ENCODE data around the gene TXNDC2. TPM values are rescaled to one million over a fixed set of nuclear protein-coding genes. Genes with fewer than 3 reads are reported as not detected.
"Not testable (repeated sequence)": the region's sequence is repeated elsewhere in the genome, so short reads cannot be mapped to it uniquely, and the experiment has no call there.

TXNDC2 gene
- total RNA-seq, 1 donor from 2014 or later = not detected

DNA sequence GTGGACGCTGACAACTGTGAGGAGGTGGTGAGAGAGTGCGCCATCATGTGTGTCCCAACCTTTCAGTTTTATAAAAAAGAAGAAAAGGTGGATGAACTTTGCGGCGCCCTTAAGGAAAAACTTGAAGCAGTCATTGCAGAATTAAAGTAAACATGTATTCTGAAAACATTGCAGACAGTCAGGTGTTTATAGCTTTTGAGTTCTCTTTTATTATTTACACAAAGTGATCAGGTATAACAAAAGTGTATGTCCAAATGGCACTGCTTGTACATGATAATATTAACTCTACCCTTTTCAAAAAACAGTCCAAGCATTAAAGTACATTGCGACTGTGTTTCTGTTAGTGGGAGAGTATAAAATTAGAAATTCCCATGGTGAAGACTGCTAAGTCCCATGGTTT is 2.2 kb downstream of the TXNDC2 start:
- TF ChIP-seq, protein P1, sequence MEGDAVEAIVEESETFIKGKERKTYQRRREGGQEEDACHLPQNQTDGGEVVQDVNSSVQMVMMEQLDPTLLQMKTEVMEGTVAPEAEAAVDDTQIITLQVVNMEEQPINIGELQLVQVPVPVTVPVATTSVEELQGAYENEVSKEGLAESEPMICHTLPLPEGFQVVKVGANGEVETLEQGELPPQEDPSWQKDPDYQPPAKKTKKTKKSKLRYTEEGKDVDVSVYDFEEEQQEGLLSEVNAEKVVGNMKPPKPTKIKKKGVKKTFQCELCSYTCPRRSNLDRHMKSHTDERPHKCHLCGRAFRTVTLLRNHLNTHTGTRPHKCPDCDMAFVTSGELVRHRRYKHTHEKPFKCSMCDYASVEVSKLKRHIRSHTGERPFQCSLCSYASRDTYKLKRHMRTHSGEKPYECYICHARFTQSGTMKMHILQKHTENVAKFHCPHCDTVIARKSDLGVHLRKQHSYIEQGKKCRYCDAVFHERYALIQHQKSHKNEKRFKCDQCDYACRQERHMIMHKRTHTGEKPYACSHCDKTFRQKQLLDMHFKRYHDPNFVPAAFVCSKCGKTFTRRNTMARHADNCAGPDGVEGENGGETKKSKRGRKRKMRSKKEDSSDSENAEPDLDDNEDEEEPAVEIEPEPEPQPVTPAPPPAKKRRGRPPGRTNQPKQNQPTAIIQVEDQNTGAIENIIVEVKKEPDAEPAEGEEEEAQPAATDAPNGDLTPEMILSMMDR (IDR thresholded peaks at IDR 0.05; ENCODE audit: partially characterized antibody, unreplicated experiment) = no peak
- H3K27ac Mint-ChIP-seq (ENCODE audit: unreplicated experiment) = no peak overlapping the region
- H3K4me1 Mint-ChIP-seq (ENCODE audit: low read depth, unreplicated experiment) = no peaks in the 10 kb centered on the region
- DNase-seq = no peak
- no peaks in the 10 kb centered on the region for H3K27me3 Mint-ChIP-seq (ENCODE audit: unreplicated experiment)
- no peak overlapping the region for H3K4me3 Mint-ChIP-seq (ENCODE audit: unreplicated experiment)
- H3K9me3 Mint-ChIP-seq (ENCODE audit: unreplicated experiment) = peaks cover 2% of the 10 kb centered on the region
- H3K36me3 Mint-ChIP-seq (ENCODE audit: unreplicated experiment) = no peaks in the 10 kb centered on the region

DNA sequence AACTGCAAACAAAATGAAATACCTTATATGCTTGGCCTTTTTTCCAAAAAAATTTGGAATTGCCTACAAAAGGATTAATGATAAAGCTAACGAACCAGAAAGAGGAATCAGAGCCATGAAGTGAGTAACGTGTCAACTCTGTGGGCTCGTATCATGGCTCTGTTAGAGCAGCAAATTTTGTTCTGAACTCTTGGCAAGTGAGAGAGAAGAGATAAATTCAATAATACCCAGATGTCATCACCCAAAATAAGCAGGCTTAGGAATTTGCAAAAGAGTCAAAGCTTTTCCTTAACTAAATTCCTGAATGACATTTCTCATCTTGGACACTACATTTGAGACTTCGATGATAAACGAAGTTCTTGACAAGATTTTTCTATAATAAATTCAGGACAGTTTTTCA is 4.4 kb downstream of the TXNDC2 start:
- no peak overlapping the region for H3K27ac Mint-ChIP-seq (ENCODE audit: unreplicated experiment)
- peaks cover 2% of the 10 kb centered on the region for H3K27me3 Mint-ChIP-seq (ENCODE audit: unreplicated experiment)
- no peaks in the 10 kb centered on the region for H3K4me1 Mint-ChIP-seq (ENCODE audit: low read depth, unreplicated experiment)
- peaks cover 2% of the 10 kb centered on the region for H3K9me3 Mint-ChIP-seq (ENCODE audit: unreplicated experiment)
- TF ChIP-seq, protein P1 (IDR thresholded peaks at IDR 0.05; ENCODE audit: partially characterized antibody, unreplicated experiment) = no peak
- DNase-seq = no peak
- H3K4me3 Mint-ChIP-seq (ENCODE audit: unreplicated experiment) = no peak overlapping the region
- H3K36me3 Mint-ChIP-seq (ENCODE audit: unreplicated experiment) = no peaks in the 10 kb centered on the region

DNA sequence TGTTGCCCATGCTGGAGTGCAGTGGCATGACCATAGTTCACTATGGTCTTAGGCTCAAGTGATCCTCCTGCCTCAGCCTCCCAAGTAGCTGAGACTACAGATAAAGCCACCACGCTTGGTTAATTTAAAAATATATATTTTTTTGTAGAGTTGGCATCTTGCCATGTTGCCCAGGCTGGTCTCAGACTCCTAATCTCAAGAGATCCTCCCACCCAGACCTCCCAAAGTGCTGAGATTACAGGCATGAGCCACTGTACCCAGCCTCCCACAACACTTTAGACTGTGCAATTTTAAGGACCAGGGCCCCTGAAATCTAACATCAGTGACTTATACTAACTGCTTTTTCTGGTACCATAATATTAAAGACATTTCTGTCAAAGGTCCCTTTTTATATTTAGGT is 5.2 kb downstream of the TXNDC2 start:
- peaks cover 1% of the 10 kb centered on the region for H3K9me3 Mint-ChIP-seq (ENCODE audit: unreplicated experiment)
- H3K27ac Mint-ChIP-seq (ENCODE audit: unreplicated experiment) = no peak overlapping the region
- H3K27me3 Mint-ChIP-seq (ENCODE audit: unreplicated experiment) = peaks cover 2% of the 10 kb centered on the region
- H3K4me1 Mint-ChIP-seq (ENCODE audit: low read depth, unreplicated experiment) = no peaks in the 10 kb centered on the region
- no peak for DNase-seq
- H3K4me3 Mint-ChIP-seq (ENCODE audit: unreplicated experiment) = no peak overlapping the region
- no peaks in the 10 kb centered on the region for H3K36me3 Mint-ChIP-seq (ENCODE audit: unreplicated experiment)
- TF ChIP-seq, protein P1 (IDR thresholded peaks at IDR 0.05; ENCODE audit: partially characterized antibody, unreplicated experiment) = no peak

DNA sequence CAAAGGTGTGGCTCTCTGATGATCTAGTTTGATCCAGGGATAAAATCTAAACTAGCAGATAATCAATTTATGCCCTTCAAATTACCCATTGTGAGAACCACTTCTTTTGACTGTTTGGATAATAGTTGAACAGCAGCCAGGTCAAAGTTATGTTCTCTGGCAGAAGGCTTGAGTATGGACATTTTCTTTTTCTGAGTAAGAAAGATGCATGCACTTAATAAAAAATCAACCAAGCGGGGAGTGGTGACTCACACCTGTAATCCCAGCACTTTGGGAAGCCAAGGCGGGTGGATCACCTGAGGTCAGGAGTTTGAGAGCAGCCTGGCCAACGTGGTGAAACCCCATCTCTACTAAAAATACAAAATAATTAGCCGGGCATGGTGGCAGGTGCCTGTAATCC is 5.7 kb downstream of the TXNDC2 start:
- not testable (repeated sequence) for H3K27ac Mint-ChIP-seq (ENCODE audit: unreplicated experiment); H3K4me3 Mint-ChIP-seq (ENCODE audit: unreplicated experiment); DNase-seq; H3K36me3 Mint-ChIP-seq (ENCODE audit: unreplicated experiment); H3K9me3 Mint-ChIP-seq (ENCODE audit: unreplicated experiment); H3K27me3 Mint-ChIP-seq (ENCODE audit: unreplicated experiment); H3K4me1 Mint-ChIP-seq (ENCODE audit: low read depth, unreplicated experiment)

DNA sequence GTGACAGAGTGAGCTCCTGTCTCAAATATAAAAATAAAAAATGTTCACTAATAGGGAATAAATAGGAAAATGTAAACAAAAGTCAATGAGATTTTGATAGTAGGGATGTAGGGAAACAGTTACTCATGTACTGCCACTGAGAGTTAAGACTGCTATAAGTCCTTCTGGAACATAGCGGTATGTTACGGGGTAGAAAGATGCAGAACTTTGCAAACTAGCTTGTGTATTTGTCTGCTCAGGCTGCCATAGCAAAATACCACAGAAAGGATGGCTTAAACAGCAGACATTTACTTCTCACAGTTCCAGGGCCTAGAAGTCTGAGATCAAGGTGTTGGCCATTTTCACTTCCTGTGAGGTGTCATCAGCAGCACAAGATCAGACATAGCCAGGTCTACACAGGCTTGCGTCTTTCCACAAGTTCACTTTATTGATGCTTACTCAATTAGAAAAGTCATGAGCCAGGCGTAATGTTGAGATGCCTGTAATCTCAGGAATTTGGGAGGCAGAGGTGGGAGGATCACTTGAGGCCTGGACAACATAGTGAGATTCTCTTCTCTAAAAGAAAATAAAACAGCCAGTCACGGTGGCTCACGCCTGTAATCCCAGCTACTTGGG is 8.8 kb downstream of the TXNDC2 start:
- TF ChIP-seq, protein P1 (IDR thresholded peaks at IDR 0.05; ENCODE audit: partially characterized antibody, unreplicated experiment) = no peak
- Mint-ChIP-seq H3K27me3 (ENCODE audit: unreplicated experiment) (peaks cover 2% of the 10 kb centered on the region), H3K27ac (ENCODE audit: unreplicated experiment) (no peak overlapping the region), H3K9me3 (ENCODE audit: unreplicated experiment) (no peaks in the 10 kb centered on the region), H3K36me3 (ENCODE audit: unreplicated experiment) (no peaks in the 10 kb centered on the region), H3K4me3 (ENCODE audit: unreplicated experiment) (no peak overlapping the region), H3K4me1 (ENCODE audit: low read depth, unreplicated experiment) (peaks cover 6% of the 10 kb centered on the region)
- no peak for DNase-seq

All from glutamatergic neuron (in vitro differentiated cells).